Brain microvascular endothelial cell (primary cell): ENCODE data around the gene DIPK1C.

Experiments used
- DNase-seq: peaks from one replicate; pipeline ENCODE4 v3.0.0-alpha.2; 2020
- H3K27ac ChIP-seq: fragments of 250-450 bp; sonication (Bioruptor Pico); 2 replicates; pipeline ENCODE4 v1.5.1; 2020; ENCODE audit warnings: mild to moderate bottlenecking, moderate library complexity
- H3K27me3 ChIP-seq: fragments of 250-450 bp; sonication (Bioruptor Pico); replicated peaks from 2 replicates; pipeline ENCODE4 v1.5.1; 2020; ENCODE audit warnings: mild to moderate bottlenecking
- H3K36me3 ChIP-seq: fragments of 250-450 bp; sonication (Bioruptor Pico); replicated peaks from 2 replicates; pipeline ENCODE4 v1.5.1; 2020; ENCODE audit warnings: mild to moderate bottlenecking
- H3K4me3 ChIP-seq: 2 replicates; pipeline ENCODE4 v1.5.1; 2011; ENCODE audit warnings: low read depth, mild to moderate bottlenecking, control low read depth, low read length, moderate library complexity
- in situ Hi-C: cut with HindIII; loops from 2 replicates; pipeline ENCODE4 v1.10.0; 2017; ENCODE audit warnings: low sequenced_read_pairs, low pct_ligation_motif_present
- TF ChIP-seq, protein P1 (sequence below): IDR thresholded peaks from 2 replicates; pipeline ENCODE4 v1.5.1; 2011; ENCODE audit warnings: low read depth, mild to moderate bottlenecking, moderate library complexity, low read length, control low read depth, inconsistent platforms; ENCODE audit errors: missing control alignments

DIPK1C gene

DNA sequence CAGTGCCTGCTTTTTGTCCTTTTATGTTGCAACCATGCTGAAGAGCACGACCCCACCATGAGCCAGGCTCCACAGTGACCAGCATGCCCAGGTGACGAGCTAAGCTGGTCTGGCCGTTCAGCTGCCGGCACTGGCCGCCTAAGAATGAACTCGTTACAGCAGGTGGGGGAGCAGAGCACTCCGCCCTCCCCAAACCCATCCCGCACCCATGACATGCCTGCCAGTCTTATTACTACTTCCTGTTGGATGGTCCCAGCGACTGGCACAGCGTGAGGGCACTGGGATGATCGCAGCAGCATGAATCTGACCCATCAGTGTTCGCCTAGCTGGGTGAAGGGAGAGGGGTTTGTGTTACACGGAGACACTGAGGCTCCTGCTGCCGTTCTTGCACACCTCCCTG is 11.5 kb downstream of the DIPK1C start:
- no peaks in the 10 kb centered on the region for H3K36me3 ChIP-seq
- H3K27me3 ChIP-seq = no peaks in the 10 kb centered on the region
- in situ Hi-C loops = no loop called here
- TF ChIP-seq, protein P1, sequence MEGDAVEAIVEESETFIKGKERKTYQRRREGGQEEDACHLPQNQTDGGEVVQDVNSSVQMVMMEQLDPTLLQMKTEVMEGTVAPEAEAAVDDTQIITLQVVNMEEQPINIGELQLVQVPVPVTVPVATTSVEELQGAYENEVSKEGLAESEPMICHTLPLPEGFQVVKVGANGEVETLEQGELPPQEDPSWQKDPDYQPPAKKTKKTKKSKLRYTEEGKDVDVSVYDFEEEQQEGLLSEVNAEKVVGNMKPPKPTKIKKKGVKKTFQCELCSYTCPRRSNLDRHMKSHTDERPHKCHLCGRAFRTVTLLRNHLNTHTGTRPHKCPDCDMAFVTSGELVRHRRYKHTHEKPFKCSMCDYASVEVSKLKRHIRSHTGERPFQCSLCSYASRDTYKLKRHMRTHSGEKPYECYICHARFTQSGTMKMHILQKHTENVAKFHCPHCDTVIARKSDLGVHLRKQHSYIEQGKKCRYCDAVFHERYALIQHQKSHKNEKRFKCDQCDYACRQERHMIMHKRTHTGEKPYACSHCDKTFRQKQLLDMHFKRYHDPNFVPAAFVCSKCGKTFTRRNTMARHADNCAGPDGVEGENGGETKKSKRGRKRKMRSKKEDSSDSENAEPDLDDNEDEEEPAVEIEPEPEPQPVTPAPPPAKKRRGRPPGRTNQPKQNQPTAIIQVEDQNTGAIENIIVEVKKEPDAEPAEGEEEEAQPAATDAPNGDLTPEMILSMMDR = no peak
- no peak for DNase-seq
- H3K27ac ChIP-seq = no peak overlapping the region
- H3K4me3 ChIP-seq = no peak overlapping the region

DNA sequence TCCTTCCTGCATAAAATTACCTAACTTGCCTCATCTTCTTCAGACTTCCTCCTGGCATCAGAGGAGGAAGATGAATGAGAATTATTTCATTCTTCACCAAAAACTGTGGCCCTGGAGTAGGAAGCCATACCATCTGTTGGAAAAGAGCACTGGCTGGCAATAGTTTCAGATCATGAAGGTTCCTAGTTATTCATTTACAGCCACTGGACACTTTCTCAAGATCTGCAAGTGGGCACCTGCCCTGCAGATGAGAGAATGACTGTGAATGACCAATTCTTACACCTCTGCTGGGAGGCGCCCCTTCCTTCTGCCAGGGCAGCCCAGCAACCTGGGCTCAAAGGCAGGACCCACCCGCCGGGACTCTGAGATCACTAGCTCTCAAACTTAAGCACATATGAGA is 13.0 kb downstream of the DIPK1C start:
- TF ChIP-seq, protein P1 = no peak
- Histone ChIP-seq H3K27ac (no peak overlapping the region), H3K27me3 (no peaks in the 10 kb centered on the region), H3K36me3 (no peaks in the 10 kb centered on the region), H3K4me3 (no peak overlapping the region)
- in situ Hi-C loops = no loop called here
- DNase-seq = no peak

DNA sequence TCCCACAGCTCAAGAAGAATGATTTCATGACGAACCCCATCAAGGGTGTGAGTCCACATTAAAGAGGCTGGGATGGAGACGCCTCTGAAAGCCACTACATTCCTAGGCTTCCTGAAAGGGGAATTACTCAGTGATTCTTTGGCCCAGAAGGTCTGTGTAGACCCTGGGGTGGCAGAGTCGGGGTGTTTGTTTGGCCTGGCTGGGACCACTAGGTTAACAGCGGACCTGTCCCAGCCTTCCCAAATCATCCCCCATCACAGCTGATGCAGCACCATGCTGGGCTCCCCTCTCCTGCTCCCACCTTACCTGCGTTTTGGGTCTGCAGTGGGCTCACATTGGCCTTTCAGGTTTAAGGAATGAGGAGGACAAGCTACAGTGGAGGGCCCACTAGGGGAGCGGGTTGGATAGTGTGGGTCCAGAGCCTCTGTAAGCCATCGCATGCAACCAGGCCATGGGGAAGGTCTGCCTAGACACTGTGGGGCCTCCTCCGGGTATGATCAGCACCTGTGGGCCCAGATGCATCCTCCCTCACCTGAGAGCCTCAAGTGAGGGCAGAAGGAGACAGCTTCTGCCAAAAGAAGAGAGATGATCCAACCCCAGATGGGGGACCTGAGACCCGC is 16.2 kb downstream of the DIPK1C start:
- no peak overlapping the region for H3K27ac ChIP-seq
- DNase-seq = no peak
- H3K36me3 ChIP-seq = no peaks in the 10 kb centered on the region
- TF ChIP-seq, protein P1 = no peak
- no peak overlapping the region for H3K4me3 ChIP-seq
- no peaks in the 10 kb centered on the region for H3K27me3 ChIP-seq
- in situ Hi-C loops = no loop called here

DNA sequence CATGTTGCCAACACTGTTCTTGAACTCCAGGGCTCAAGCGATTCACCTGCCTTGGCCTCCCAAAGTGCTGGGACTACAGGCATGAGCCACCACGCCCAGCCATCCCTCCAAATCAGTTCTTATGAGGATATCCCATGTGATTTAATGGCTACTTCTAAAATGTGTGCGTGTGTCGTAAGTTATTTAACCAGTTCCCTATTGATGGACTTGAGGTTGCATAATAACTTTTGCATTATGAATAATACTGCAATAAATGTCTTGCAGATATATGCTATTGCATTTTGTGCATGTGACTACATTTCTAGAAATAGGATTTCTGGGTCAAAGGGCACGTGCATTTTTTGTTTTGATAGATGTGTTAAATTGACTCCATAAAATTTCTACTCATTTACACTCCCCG is 19.0 kb downstream of the DIPK1C start:
- TF ChIP-seq, protein P1 = no peak
- no peaks in the 10 kb centered on the region for H3K27me3 ChIP-seq
- no peak overlapping the region for H3K27ac ChIP-seq
- no peak for DNase-seq
- H3K4me3 ChIP-seq = no peak overlapping the region
- no peaks in the 10 kb centered on the region for H3K36me3 ChIP-seq
- in situ Hi-C loops = no loop called here

DNA sequence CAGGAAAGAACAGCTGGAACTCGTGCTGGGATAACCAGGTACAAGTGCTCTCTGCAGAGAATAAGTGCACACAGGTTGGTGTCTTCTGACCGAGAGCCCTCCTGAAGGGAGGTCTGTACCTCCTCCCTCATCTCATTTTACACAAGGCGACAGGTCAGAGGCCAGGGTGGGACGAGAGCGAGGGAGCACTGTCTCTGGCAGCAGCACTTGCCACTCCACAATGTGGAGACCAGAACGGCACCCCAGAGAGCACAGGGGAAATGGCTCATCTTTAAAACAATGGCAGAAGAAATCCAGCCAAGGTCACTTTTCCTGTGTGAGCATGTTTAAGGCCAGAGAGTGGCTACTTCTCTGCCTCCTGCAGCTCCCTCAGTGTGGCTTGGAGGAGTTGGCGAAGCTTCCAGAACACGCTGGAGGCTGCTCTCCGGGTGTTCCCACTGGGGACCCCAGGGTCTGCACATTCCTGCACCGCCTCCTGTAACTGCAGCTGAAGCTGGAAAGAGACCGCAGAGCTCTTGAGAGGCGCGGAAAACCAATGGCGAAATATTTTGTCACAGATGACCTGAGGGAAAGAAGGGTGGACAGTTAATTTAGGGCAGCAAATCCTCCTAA is 20.8 kb downstream of the DIPK1C start:
- TF ChIP-seq, protein P1 = no peak

DNA sequence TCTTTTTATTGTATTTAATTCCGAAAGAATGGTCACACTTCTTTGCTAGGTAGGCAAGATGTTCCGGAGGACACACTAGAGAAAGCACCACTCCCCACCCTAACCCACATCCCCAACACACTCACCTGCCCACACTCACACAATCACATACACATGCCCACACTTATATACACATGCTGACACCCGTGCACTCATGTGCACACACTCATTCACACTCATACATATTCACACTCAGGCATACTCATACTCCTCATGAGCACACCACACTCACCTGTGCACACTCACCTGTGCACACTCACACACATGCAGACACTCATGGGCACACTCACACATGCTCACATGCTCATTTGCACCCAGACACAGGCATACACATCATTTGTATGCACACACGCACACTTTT is 21.4 kb downstream of the DIPK1C start:
- H3K4me3 ChIP-seq = no peak overlapping the region
- no peak overlapping the region for H3K27ac ChIP-seq
- no peaks in the 10 kb centered on the region for H3K36me3 ChIP-seq
- DNase-seq = no peak
- in situ Hi-C loops = no loop called here
- H3K27me3 ChIP-seq = no peaks in the 10 kb centered on the region
- TF ChIP-seq, protein P1 = no peak

More for the DNA sequence above, 20.8 kb downstream of the DIPK1C start:
- H3K27ac ChIP-seq = no peak overlapping the region
- H3K4me3 ChIP-seq = no peak overlapping the region
- no peak for DNase-seq
- in situ Hi-C loops = no loop called here
- H3K36me3 ChIP-seq = no peaks in the 10 kb centered on the region
- no peaks in the 10 kb centered on the region for H3K27me3 ChIP-seq
